MG63 (cell line): ENCODE results near the gene RNF14. TPM values are rescaled to one million over a fixed set of nuclear protein-coding genes. Genes with fewer than 3 reads are reported as not detected.

ENCODE experiments used
- DNase-seq: peaks from one replicate; pipeline ENCODE4 v3.0.0-alpha.2; 2020
- H3K27me3 ChIP-seq: fragments of 250-450 bp; sonication (Bioruptor Pico); 2 replicates; pipeline ENCODE4 v1.5.1; 2020; ENCODE audit warnings: mild to moderate bottlenecking, moderate library complexity
- H3K36me3 ChIP-seq: fragments of 250-450 bp; sonication (Bioruptor Pico); 2 replicates; pipeline ENCODE4 v1.5.1; 2020; ENCODE audit warnings: mild to moderate bottlenecking, moderate library complexity
- H3K4me3 ChIP-seq: fragments of 250-450 bp; sonication (Bioruptor Pico); 2 replicates; pipeline ENCODE4 v1.5.1; 2020; ENCODE audit warnings: mild to moderate bottlenecking, moderate library complexity
- H3K9me3 ChIP-seq: fragments of 250-450 bp; sonication (Bioruptor Pico); 2 replicates; pipeline ENCODE4 v1.5.1; 2020; ENCODE audit warnings: mild to moderate bottlenecking, moderate library complexity
- total RNA-seq: library from RNA; depleted of rRNA; stranded (reverse); fragments of >200 nt; shearing (Covaris generic); gene quantifications from 2 replicates; pipeline ENCODE4 v1.2.3, GENCODE V29; 2014; ENCODE audit warnings: low replicate concordance

RNF14 gene
- total RNA-seq, 1 experiment from 2014 or later = 167 TPM

DNA sequence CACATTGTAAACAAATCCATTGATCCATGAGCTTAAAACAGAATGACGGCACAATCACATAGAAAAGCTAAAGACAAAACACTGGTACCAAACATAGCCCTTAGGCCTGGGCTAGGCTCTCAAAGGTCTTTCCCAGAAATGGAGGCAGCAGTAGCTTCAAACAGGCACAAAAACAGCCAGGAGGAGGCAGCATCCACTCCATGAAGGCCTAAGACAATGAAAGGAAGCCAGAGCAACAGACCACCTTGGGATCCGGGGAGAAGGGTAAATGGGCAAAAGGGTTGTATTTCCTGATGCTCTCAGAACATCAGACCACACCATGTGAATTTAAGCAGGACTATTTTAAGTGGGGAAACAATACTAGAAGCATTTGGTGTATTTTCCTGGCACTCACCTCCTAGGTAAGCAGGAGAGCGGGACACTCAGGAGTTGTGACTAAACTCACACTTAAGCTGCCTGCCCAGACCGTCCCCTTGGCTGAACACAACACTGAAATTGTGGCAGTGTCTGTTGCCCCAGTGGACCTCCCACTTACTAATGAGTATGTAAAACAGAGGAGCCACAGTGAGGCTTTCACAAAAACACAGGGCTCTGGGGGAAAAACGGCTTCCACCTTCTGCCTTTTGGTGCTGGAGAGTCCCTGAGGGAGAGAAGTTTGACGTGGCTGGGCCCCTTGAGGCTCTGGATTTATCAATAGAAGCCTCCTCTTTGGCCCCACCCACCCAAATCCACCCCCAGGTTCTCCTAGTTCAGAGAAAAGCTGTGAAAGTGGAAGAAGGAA is 32.0 kb downstream of the RNF14 start:
- H3K27me3 ChIP-seq = no peaks in the 10 kb centered on the region
- H3K9me3 ChIP-seq = no peaks in the 10 kb centered on the region
- H3K36me3 ChIP-seq = peaks cover 66% of the 10 kb centered on the region
- peak; percentile 18 for DNase-seq
- no peak overlapping the region for H3K4me3 ChIP-seq

DNA sequence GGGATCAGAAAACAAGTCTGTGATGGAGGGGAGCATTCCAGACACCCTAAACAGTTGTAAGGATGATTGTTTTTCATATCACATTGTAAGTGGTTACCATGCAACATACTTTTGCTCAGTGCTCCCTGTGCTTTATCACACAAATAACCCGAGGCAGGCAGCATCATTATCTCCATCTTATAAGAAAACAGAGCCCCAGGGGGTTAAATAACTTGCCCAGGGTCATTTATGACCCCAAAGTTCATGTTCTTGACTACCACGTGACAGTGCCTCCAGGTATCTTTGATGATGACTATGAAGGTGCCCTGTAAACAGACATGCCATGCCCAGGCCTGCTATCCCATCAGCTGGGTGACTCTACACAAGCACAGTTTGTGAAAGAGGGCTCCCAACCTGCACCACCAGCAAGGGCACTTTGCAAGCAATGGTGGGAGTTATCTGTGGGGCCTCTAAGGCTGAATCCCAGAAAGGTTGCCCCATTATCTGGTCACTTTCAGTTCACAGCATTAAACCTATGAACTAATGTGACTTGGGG is 34.4 kb downstream of the RNF14 start:
- Histone ChIP-seq H3K27me3 (no peaks in the 10 kb centered on the region), H3K4me3 (no peak overlapping the region), H3K9me3 (no peaks in the 10 kb centered on the region), H3K36me3 (peaks cover 70% of the 10 kb centered on the region)
- no peak for DNase-seq

DNA sequence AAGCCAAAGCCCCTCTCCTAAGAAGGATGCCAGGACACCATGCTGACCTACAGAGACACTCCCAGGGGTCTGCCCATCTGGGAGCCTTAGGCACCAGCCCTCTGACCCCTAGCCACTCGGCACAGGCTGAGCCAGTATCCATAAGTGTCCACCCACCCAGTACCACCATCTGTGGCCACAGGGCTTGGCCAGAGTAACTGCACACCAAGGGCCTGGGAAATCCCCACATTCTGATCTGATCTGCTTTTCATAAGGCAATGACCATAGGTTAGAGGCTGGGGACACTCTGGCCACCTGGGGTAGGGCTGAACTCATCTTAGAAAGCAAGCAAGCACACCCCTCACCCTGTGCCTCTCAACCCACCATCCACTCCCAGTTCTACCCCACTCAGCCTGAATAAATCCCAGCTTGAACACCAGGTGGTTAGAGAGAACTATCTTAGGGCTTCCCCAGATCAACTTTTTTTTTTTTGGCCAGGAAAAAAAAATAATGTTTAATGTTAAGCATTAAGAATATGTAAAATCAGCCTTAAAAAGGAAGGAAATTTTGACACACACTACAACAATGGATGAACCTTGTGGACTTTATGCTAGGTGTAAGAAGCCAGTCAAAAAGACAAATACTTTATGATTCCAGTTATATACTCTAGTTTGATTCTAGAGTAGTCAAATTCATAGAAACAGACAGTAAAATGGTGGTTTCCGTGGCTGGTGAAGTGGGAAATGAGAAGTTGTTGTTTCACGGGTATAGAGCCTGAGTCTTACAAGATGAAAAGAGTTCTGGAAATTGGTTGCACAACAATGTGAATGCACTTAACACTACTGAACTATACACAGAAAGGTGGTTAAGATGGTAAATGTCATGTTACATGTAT is 37.7 kb downstream of the RNF14 start:
- Histone ChIP-seq H3K9me3 (no peaks in the 10 kb centered on the region), H3K4me3 (no peak overlapping the region), H3K27me3 (no peaks in the 10 kb centered on the region), H3K36me3 (peaks cover 69% of the 10 kb centered on the region)
- no peak for DNase-seq

DNA sequence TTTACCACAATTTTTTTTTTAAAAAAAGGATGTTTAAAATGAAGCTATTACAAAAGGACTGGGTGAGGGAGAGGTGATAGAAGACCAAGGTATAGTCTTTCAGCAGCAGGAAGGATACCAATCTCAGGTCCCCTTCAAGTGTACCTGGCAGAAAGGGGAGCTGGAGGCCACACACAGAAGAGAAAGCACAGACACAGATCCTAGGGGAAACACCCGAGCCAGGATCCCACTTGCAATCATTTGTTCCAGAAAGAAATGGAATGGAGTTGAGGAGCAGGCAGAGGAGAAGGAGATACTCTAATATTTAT is 38.3 kb downstream of the RNF14 start:
- Histone ChIP-seq H3K4me3 (no peak overlapping the region), H3K9me3 (no peaks in the 10 kb centered on the region), H3K27me3 (no peaks in the 10 kb centered on the region), H3K36me3 (peaks cover 66% of the 10 kb centered on the region)
- DNase-seq = no peak

DNA sequence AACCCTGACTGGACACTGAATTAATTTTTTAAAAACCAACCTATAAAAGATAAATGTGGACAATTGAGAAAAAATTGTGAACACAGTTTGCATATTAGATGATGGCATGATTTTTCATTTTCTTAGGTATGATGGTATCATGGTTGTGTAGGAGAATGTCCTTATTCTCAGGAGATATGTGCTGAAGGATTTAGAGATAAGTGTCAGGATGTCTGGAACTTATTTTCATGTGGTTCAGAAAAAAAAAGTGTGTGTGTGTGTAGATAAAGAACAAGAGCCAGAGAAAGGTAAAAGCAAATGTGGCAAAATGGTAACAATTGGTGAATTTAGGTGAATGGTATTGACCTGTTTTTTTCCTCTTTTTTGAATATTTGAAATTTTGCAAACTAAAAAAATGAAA is 39.9 kb downstream of the RNF14 start:
- H3K27me3 ChIP-seq = no peaks in the 10 kb centered on the region

DNA sequence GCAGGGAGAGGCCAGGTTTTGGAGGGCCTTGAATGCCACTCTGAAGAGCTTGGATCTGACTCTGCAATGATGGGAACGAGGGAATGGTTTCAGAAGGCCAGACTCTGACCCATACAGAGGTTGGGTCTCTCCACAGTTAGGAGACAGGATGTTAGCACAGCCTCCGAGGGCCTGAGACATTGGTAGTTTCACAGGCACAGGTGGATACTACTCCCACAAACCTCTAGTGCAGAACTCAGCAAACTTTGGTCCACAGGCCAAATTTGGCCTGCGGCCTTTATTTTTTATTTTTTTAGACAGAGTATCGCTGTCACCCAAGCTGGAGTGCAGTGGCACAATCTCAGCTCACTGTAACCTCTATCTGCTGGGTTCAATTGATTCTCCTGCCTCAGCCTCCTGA is 41.0 kb downstream of the RNF14 start:
- no peaks in the 10 kb centered on the region for H3K27me3 ChIP-seq
- no peak for DNase-seq
- H3K4me3 ChIP-seq = no peak overlapping the region
- no peaks in the 10 kb centered on the region for H3K9me3 ChIP-seq
- peaks cover 46% of the 10 kb centered on the region for H3K36me3 ChIP-seq

More for the DNA sequence above, 39.9 kb downstream of the RNF14 start:
- Histone ChIP-seq H3K9me3 (no peaks in the 10 kb centered on the region), H3K36me3 (peaks cover 53% of the 10 kb centered on the region), H3K4me3 (no peak overlapping the region)
- no peak for DNase-seq

DNA sequence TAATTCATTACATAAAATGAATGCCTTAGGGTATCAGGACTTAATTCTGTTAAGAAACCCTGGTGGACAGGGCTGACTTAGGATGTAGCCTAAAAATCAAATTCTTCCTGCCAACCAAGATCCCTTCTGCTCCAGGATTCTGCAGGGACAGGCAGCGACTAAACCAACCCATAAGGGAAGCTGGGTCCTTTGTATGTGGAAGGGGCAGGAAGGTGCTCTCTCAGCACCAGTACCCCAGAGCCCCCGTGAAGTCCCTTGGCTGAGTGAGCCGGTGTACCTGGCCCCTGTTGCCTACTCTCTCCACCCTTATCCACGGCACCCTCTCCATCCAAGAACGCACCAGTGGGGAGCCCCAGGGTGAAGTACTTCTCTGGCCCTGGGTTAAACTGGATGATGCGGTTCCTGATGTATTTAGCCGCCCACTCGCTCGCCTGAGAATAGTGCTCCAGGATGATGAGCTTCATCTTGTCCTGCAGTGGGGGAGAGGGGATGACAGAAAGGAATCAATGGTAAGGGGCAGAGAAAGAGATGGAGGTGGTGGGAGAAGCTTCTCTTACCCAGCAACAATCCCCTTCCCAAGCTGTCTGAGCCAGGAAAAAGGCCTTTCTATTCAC is 42.8 kb downstream of the RNF14 start:
- Histone ChIP-seq H3K27me3 (no peaks in the 10 kb centered on the region), H3K4me3 (peak overlapping the region; percentile 73), H3K9me3 (no peaks in the 10 kb centered on the region), H3K36me3 (peaks cover 32% of the 10 kb centered on the region)
- DNase-seq = no peak

DNA sequence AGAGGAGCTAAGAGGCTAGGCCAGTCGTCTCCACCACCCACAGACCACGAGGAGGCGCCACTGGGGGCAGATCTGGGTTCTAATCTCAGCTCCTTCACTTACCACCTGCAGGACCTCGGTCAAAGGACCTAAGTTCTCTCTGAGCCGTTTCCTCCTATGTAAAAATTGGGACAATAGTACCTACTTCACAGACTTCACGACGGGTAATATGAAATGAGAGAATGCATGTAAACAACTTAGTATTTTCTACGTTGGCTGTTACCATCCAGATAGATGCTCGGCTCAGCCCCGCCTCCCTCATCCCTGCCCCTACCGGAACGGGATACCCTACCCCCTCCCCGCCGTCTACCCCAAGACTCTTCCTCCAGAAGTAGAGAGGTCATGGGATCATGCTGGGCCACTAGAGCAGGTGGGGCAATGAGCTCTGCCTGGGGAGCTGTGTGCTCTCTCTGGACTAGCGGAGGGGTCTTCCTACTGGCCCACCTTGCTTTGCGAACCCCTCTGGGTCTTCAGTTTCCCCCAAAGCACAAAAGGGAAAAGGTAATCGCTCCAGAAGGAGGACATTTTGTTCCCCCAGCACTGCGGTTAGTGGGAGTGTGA is 43.4 kb downstream of the RNF14 start:
- Histone ChIP-seq H3K9me3 (no peaks in the 10 kb centered on the region), H3K4me3 (peak overlapping the region; percentile 73), H3K27me3 (no peaks in the 10 kb centered on the region), H3K36me3 (peaks cover 28% of the 10 kb centered on the region)
- peak; percentile 37 for DNase-seq

DNA sequence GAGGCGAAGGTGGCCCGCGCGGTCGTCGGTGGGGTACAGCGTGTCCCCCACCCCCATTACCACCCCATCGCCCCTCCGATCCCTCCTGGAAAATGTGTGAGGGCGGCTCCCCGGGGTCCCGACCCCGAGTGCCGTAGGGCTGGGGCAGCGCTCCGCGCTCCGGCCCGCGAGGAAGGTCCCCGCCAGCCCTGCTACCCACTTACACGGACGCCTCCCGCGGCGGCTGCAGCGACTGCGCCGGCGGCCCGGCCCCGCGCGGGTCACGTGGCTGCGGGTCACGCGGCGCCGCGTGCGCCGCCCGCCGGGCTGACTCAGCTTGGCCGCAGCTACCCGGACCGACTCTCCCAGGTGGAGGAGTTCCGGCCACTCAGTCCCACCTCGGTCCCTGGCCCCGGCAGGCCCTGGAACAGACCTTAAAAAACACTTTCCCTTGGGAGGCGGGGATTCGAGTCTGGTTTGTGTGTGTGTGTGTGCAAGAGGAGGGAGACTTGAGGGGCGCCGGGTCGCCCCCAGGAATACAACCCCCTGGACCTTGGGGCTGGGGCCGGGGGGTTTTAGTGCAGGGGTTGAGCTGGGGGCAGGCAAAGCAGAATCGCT is 44.0 kb downstream of the RNF14 start, which contains the start of gene GNPDA1:
Gene GNPDA1 (minus strand): TSS at position 236 of the 597 bp plus-strand sequence. CDS start 992 bp downstream, outside the sequence.
- Histone ChIP-seq H3K9me3 (no peaks in the 10 kb centered on the region), H3K36me3 (peaks cover 22% of the 10 kb centered on the region), H3K4me3 (peak within 1 kb of the TSS; percentile 73), H3K27me3 (no peaks in the 10 kb centered on the region)
- DNase-seq = peak; percentile 89

DNA sequence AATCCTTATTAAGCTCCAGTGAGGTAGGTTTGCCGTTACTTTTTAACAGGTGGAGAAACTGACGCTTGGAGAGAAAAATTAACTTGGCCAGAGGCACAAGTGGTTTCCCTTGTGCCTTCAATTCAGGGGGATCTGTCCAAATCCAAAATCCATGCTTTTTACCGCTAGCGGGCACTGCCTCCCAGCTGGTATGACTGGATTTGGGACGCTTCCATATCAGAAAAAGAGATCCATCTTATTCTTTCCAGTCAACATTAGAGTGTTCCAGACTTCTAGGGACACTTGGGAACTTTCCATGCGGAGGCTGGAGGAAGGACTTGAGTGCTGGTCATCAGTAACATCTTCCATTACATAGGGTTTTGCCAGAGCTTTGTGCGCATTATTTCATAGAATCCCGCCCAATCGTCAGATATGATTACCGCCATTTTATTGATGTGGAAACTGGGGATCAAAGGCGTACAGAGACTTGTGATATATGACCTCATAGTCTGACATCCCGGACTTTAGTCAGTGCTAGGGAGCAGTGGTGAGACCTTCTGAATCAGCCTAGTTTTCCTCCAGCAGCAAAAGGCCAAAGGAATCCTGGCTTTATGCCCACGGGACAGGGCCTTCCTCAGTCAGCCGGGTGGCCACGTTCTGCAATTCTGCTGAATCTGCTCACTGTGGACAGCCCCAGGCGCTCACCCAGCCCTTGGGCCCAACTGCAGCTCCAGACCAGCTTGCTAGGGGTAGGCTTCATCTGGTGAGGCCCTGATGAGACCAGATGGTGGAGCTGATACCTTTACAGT is 45.0 kb downstream of the RNF14 start:
- peaks cover 14% of the 10 kb centered on the region for H3K36me3 ChIP-seq
- peak overlapping the region; percentile 73 for H3K4me3 ChIP-seq
- DNase-seq = peak; percentile 40
- no peaks in the 10 kb centered on the region for H3K27me3 ChIP-seq
- no peaks in the 10 kb centered on the region for H3K9me3 ChIP-seq

DNA sequence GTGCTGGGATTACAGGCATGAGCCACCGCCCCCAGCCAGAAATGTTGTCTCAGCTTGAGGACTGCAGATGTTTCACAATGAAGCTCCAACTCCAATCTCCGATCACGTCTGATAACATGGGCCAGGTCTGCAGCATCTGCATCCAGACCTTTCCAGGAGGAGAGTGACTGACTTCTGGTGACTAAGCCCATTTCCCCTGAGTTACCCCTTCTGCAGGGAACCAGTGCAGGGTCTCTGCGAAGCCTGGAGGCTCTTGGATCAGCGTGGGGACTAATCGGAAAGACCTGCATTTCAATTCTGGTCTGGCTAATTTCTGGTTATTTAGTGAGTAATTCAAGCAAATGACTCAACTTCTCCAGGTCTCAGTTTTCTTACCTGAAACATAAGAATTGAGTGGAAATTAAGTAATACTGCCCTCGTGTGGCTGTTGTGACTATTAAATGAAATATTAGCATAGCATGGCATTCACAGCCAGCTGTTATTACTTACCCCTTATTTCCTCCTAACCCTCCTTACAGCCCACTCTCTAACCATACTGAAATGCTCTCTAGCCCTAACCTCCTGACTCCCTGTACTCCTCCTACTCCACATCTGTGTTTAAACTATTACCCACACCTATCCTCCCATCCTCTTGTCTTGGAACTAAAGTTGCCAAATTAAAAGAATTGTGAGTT is 46.1 kb downstream of the RNF14 start:
- peaks cover 2% of the 10 kb centered on the region for H3K9me3 ChIP-seq
- H3K27me3 ChIP-seq = no peaks in the 10 kb centered on the region
- peaks cover 7% of the 10 kb centered on the region for H3K36me3 ChIP-seq
- no peak for DNase-seq
- no peak overlapping the region for H3K4me3 ChIP-seq

DNA sequence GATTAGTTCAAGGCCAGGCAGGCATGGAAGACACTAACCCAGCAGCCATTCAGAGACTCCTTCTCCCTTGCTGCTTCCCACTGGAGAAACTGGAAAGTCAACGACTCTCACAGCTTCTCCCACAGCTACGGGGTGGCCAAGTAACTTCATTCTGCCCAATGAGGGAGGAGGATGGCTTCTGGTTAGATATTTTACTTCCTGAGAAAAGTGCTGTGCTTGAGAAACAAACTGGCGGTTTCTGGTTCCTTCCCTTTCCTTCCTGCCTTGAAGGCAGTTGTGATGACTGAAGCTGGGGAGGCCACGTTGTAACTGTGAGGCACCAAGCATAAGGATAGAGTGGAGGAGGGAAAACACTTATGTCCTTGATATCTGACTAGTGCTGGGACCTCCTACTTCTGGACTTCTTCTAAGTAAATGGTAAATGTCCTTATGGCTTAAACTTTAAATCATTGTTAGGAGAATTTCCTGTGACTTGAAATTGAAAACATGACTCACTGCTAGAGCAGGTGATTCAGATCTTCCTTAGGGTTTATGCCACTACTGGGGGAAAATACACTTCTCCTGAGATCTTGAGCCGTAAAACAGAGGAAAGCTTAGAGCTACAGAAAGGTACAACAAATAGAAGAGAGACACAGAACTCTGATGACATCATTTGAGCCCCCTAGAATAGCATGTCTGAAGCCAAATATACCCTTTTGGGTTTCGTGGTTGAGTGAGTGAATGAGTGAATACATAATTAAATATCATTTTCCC is 47.1 kb downstream of the RNF14 start:
- no peak for DNase-seq
- H3K27me3 ChIP-seq = no peaks in the 10 kb centered on the region

DNA sequence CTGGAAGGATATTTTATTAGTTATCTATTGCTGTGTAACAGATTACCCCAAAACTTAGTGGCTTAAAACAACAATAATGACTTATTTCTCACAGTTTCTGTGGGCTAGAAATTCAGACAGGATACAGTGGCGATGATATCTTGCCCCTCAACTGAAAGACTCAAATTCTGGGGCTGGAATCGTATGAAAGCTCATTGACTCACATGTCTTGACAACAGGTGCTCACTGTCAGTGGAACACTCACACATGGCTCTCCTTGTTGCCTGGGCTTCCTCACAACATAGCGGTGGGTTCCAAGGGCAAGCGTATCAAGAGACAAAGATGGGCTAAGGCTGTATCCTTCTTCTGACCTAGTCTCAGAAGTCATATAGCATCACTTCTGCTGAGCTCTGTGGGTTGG is 47.7 kb downstream of the RNF14 start:
- H3K36me3 ChIP-seq = peaks cover 3% of the 10 kb centered on the region; the same call in 1 of the 2 replicates
- H3K4me3 ChIP-seq = no peak overlapping the region

More for the DNA sequence above, 47.1 kb downstream of the RNF14 start:
- Histone ChIP-seq H3K4me3 (no peak overlapping the region), H3K36me3 (peaks cover 7% of the 10 kb centered on the region), H3K9me3 (peaks cover 7% of the 10 kb centered on the region)

DNA sequence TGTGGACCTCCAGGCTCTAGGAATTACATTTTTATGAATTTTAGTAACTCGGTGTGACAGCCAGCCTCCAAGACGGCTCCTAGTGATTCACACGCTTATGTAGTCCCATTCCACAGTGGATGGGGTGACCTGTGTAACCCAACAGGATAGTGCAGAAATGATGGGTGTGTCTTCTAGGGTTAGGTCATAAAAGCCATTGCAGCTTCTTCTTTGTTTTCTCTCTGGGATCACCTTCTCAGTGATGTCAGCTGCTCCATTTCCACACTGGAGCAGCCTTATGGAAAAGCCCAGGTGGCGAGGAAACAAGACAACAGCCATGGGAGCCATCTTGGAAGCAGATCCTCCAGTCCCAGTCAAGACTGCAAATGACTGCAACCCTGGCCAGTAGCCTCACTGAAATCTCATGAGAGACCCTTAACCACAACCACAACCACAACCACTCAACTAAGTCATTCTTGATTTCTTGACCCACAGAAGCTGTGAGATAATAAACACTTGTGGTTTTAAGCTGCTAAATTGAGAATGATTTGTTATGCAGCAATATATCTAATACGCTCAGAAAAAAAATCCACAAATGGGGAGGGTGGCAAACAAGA is 49.0 kb downstream of the RNF14 start:
- Histone ChIP-seq H3K9me3 (peaks cover 7% of the 10 kb centered on the region), H3K27me3 (no peaks in the 10 kb centered on the region), H3K4me3 (no peak overlapping the region), H3K36me3 (no peaks in the 10 kb centered on the region)
- DNase-seq = no peak

More for the DNA sequence above, 47.7 kb downstream of the RNF14 start:
- no peak for DNase-seq
- Histone ChIP-seq H3K9me3 (peaks cover 7% of the 10 kb centered on the region), H3K27me3 (no peaks in the 10 kb centered on the region)
